ENCODE data around the gene UBL4A. TPM values are rescaled to one million over a fixed set of nuclear protein-coding genes. Genes with fewer than 3 reads are reported as not detected.
A peak's percentile ranks its signal among the peaks of the same experiment; 100 is the strongest.

UBL4A gene
- total RNA-seq, 4 donors from 2014 or later, result 25.8 to 50.5 (median 46.4) TPM

DNA sequence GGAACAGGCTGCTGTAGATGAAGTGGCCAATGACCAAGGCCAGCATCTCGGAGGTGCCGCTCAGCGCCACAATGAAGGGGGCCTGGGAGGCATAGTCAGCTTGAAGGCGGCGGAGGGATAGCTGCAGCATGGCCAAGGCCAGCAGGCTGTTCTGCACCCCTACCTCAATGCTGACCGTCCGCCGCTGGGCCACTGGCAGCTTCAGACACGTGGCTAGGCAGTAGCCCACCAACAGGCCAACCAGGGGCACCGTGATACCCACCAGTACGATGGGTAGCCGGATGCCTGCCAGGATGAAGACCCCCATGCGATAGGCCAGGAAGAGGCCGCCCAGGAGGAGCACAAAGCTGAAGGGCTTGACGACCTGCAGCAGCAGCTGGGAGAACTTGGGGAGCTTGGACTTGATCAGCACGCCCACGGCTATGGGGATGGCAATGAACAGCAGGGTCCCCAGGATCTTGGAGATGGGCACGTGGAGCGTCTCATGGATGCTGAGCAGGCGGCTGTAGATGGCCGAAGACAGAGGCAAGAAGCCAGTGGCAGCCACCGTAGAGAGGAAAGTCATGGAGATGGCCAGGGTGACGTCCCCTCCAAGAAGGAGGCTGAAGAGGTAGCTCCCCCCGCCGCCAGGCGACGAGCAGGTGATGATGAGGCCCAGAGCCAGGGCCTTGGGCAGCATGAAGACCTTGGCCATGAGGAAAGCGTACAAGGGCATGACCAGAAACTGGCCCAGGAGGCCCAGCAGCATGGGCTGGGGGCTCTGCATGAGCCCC lies 1.3 kb upstream of the UBL4A start:
- Histone ChIP-seq H3K36me3 (no peaks in the 10 kb centered on the region), H3K27me3 (no peaks in the 10 kb centered on the region), H3K4me1 (peaks cover 32% of the 10 kb centered on the region), H3K9me3 (no peaks in the 10 kb centered on the region), H3K4me3 (no peak overlapping the region), H3K27ac (no peak overlapping the region)
- WGBS, result 94% methylated on average over 16 of the region's 28 CpGs
- DNase-seq (ENCODE audit: low spot score in 2 of 2), result peak in 1 of 2 donors; percentile 61
- TF ChIP-seq POLR2AphosphoS5 (IDR thresholded peaks at IDR 0.05), result no peak
- no peak for TF ChIP-seq POLR2A (IDR thresholded peaks at IDR 0.05)
- TF ChIP-seq EP300 (IDR thresholded peaks at IDR 0.05), result no peak
- TF ChIP-seq, protein P1, sequence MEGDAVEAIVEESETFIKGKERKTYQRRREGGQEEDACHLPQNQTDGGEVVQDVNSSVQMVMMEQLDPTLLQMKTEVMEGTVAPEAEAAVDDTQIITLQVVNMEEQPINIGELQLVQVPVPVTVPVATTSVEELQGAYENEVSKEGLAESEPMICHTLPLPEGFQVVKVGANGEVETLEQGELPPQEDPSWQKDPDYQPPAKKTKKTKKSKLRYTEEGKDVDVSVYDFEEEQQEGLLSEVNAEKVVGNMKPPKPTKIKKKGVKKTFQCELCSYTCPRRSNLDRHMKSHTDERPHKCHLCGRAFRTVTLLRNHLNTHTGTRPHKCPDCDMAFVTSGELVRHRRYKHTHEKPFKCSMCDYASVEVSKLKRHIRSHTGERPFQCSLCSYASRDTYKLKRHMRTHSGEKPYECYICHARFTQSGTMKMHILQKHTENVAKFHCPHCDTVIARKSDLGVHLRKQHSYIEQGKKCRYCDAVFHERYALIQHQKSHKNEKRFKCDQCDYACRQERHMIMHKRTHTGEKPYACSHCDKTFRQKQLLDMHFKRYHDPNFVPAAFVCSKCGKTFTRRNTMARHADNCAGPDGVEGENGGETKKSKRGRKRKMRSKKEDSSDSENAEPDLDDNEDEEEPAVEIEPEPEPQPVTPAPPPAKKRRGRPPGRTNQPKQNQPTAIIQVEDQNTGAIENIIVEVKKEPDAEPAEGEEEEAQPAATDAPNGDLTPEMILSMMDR (IDR thresholded peaks at IDR 0.05), result no peak

DNA sequence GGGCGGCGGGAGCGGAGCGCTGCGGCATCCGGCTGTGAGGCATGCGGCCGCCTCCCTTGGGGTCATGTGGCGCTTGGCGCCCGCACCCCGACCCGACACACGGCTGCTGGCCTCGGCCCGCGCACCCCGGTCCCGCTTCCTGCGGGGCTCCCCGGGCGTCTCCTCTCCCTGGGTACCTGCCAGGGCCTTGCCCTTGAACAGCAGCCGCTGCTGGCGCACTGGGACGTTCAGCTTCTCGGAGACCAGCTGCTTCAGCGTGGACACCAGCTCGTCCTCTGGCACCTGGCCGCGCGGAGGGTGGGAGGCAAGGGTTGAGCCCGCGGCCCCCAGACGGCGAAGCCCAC lies 391 bp downstream of the UBL4A start:
- Histone ChIP-seq H3K36me3 (no peaks in the 10 kb centered on the region), H3K4me1 (peaks cover 32% of the 10 kb centered on the region), H3K4me3 (peak overlapping the region; percentile 69), H3K9me3 (no peaks in the 10 kb centered on the region), H3K27ac (peak overlapping the region; percentile 83), H3K27me3 (no peaks in the 10 kb centered on the region)
- WGBS, result 39% methylated on average over 13 of the region's 35 CpGs
- TF ChIP-seq POLR2AphosphoS5 (IDR thresholded peaks at IDR 0.05) (no peak), POLR2A (IDR thresholded peaks at IDR 0.05) (no peak), EP300 (IDR thresholded peaks at IDR 0.05) (no peak)
- TF ChIP-seq, protein P1 (IDR thresholded peaks at IDR 0.05), result no peak
- DNase-seq (ENCODE audit: low spot score in 2 of 2), result peak in 1 of 2 donors; percentile 70

DNA sequence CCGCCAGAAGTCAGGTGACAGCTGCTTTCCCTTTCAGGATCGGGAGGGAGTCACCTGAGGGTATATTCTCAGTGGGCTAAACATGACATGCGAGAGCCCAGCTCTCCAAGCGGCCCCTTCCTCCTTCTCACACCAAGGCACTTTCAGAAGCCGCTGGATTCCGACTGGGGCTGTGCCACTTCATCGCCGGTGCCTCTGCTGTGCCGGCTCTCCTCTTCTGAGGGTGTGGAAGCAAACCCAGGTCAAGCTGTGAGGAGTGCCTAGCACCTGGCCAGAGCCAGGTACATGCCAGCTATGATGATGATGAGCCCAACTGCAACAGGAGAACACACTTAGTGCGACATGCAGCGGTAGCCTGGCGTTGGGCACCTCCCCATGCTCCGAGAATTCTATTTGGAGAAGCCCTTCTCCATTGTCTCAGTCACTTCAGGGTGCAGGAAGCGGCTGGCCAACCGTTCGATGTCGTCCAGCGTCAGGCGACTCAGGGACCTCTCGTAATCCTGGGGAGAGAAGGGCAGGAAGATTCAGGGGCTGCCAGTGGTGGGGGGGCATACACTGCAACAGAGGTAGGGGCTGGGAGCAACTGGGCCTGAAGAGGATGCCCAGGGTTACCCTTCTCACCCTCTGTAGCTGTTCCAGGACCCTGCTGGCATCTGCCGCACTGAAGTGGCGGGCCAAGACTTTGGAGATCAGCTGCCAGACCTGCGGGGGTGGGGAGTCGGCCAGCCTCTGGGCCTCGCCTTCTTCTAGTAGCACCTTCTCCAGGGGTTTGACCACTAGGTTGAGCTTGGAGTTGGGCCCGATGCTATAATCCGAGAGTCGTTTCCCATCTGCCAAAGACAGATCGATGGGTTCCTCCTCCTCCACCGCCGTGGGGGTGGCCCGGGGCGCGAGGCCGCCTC lies 1.0 kb downstream of the UBL4A start:
- TF ChIP-seq, protein P1 (IDR thresholded peaks at IDR 0.05), result no peak
- TF ChIP-seq POLR2A (IDR thresholded peaks at IDR 0.05), result no peak
- TF ChIP-seq EP300 (IDR thresholded peaks at IDR 0.05), result no peak
- TF ChIP-seq POLR2AphosphoS5 (IDR thresholded peaks at IDR 0.05), result no peak
- Histone ChIP-seq H3K9me3 (no peaks in the 10 kb centered on the region), H3K27me3 (no peaks in the 10 kb centered on the region), H3K36me3 (no peaks in the 10 kb centered on the region), H3K27ac (peak overlapping the region; percentile 83), H3K4me3 (peak overlapping the region; percentile 69), H3K4me1 (peaks cover 32% of the 10 kb centered on the region)
- peak in 1 of 2 donors; percentile 68 for DNase-seq (ENCODE audit: low spot score in 2 of 2)
- 83% methylated on average over 8 of the region's 35 CpGs for WGBS

DNA sequence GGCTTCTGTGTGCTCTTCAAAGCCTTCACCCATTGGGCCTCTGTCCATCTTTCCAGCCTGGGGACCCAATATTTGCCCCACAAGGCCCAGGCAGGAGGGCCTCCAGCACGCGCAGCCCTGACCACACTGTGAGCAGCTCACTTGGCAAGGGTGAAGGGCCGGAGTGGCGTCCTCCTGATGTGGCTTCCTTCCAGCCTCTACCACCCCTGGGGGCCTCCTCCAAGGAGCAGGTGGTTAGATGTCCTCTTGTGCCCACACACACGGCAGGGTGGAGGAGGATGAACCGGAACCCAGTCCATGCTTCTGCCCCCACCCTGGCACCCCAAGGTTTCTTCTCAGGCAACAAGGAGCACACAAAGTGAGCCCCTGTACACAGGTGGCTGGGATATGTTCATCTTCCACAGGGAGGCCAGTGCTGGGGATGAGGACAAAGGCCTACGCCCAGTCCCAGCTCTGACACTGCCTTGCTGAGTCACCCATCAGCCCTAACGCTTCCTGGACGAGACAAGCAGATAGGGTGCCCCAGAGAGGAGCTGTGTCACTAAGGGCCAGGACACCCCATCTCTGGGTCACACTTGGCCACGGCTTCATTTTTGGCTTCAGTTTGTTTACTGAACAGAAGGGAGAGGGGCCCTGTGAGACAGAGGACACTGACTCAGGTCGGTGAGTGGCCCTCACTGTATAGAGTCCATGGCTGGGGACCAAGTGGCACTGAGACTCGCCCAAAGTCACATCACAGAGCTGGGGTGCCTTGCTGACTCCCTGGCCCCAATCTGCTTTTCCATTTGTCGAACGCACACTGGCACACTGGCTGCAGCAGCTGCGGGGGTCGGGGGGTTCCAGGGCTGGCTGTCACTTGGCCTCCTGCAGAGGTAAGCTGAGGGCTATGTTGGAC lies 1.9 kb downstream of the UBL4A start:
- 65% methylated on average over 10 of the region's 16 CpGs for WGBS
- H3K27me3 ChIP-seq, result no peaks in the 10 kb centered on the region
- no peak overlapping the region for H3K4me3 ChIP-seq
- H3K36me3 ChIP-seq, result no peaks in the 10 kb centered on the region
- peaks cover 31% of the 10 kb centered on the region for H3K4me1 ChIP-seq
- DNase-seq (ENCODE audit: low spot score in 2 of 2), result peak in 1 of 2 donors; percentile 59
- H3K27ac ChIP-seq, result no peak overlapping the region
- no peaks in the 10 kb centered on the region for H3K9me3 ChIP-seq
- TF ChIP-seq POLR2A (IDR thresholded peaks at IDR 0.05), result no peak
- TF ChIP-seq POLR2AphosphoS5 (IDR thresholded peaks at IDR 0.05), result no peak
- no peak for TF ChIP-seq EP300 (IDR thresholded peaks at IDR 0.05)

DNA sequence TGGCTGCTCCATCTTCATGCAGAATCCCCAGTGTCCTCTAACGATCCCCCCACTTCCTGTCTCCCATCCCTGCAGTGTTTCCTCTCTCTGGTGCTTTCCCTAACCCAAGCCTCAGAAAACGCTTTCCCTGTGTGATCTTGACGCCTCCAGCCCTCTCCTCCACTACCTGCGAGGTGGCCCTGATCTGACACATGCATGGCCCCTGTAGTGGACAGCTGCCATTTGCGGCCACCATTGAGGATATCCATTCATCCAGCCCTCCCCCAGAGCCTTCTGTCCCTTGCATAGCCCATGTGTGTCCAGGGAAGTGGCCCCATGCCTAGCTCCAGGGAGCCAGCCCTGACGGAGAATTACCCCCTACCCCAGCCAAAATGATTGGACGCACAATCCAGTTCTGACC lies 3.1 kb downstream of the UBL4A start:
- Histone ChIP-seq H3K27ac (no peak overlapping the region), H3K36me3 (no peaks in the 10 kb centered on the region), H3K4me1 (peaks cover 26% of the 10 kb centered on the region), H3K9me3 (no peaks in the 10 kb centered on the region), H3K27me3 (no peaks in the 10 kb centered on the region), H3K4me3 (no peak overlapping the region)
- 82% methylated on average over 7 of the region's 7 CpGs for WGBS
- TF ChIP-seq, protein P1 (IDR thresholded peaks at IDR 0.05), result no peak
- TF ChIP-seq EP300 (IDR thresholded peaks at IDR 0.05), result no peak
- TF ChIP-seq POLR2AphosphoS5 (IDR thresholded peaks at IDR 0.05), result no peak
- TF ChIP-seq POLR2A (IDR thresholded peaks at IDR 0.05), result no peak
- DNase-seq (ENCODE audit: low spot score in 2 of 2), result no peak

Measured in suprapubic skin (tissue), 4 donors.